Measurements from ENCODE around the gene EIF3C.
"Not testable (repeated sequence)": the region's sequence is repeated elsewhere in the genome, so short reads cannot be mapped to it uniquely, and the experiment has no call there.

Gene EIF3C

DNA sequence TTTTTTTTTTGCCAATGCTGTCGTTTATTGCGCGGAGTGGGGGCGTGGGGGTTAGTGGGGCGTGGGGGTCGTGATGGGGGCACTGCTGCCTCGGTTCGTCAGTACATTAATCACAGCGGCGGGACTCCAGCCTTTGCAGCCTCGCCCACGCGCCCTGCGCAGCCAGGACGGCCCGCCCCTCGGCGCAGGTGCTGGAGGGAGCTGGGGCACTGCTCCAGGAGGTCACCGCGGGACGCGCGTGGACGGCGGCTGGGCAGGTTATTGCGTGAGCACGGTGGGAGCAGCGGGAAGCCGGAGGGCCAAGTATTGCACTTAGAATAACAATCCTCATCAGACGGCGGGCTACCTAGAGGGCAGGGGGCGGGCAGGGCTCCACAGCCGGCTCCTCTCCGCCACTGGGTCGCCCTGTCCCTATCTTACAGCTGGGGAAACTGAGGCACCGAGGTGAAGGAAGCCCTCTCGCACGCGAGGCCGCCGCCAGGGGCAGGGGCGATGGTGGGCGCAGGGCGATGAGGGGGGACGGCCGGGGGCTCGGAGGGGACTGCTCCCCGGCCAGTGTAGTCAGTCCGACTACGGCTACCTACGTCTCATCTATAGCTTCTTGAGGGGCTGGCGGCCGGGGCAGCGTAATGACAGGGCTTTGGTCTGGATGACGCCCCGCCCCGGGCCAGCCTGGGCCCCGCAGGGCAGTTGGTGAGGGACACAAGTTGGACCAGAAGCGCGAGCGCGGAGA, 35.5 kb downstream of the EIF3C start:
- DNase-seq (ENCODE audit: low read depth): not testable (repeated sequence)

GRCh38 chr16:28749997-28750465, 38.8 kb downstream of the EIF3C start:
- DNase-seq (ENCODE audit: low read depth): not testable (repeated sequence)

DNA sequence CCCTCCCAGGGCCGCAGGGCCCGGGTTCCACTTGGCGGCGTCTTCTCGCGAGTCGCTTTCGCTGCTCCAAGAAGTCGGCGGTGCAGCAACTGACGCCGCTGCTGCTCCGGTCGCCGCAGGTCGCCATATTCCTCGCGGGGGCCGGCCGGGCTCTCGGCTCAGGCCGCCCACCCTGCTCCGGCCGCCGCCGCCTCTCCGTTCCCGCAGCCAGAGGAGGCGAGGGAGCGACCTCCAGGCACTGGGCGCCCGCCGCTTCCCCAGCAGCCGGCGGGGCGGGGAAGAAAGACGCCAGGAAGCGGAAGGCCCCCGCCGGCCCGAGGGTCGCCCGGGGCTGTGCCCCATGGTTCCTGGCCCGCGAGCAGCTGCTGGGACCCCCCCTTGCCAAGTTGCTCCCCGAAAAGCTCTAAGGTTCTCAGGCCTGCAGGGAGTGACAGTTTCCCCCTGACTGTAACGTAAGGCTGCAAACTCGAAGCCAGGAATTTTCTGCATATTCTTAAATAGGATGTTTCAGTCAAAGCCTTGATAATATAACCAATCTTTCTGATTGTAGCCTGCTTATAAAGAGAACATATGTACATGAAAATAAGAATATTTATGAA, 39.3 kb downstream of the EIF3C start:
- not testable (repeated sequence) for DNase-seq (ENCODE audit: low read depth)

- DNase-seq (ENCODE audit: low read depth): not testable (repeated sequence)
Observed at GRCh38 chr16:28751487-28751886, 40.2 kb downstream of the EIF3C start, which contains the start of gene NPIPB9. Gene NPIPB9, plus strand, starts transcription at chr16:28751787.

DNA sequence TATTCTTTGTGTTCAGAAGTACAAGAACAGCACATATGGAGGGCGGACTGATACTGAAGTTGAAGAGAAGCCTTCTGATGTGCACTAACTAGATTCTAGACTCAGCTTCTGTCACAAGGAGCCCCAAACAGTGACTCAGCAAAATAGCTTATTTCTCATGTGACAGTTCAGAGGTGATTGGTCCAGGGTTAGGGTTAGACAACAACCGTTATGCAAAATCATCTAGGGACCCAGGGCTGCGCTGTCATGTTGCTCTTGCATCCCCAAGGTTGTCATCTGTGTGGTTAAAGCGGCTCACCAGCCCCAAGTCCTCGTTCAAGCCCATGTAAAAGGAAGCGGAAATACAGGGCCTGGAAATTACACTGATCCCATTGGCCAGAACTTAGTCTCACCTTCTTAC, 70.4 kb downstream of the EIF3C start:
- DNase-seq (ENCODE audit: low read depth): not testable (repeated sequence)

- not testable (repeated sequence) for DNase-seq (ENCODE audit: low read depth)
Observed at GRCh38 chr16:28782357-28782756, 71.1 kb downstream of the EIF3C start.
